HUES64 (cell line): ENCODE results near the gene TNPO3.

Source experiments
- H3K27ac ChIP-seq: 2 replicates; pipeline ENCODE4 v1.7.0; 2013; ENCODE audit warnings: low read depth, low read length, inconsistent platforms
- H3K27me3 ChIP-seq: 2 replicates; pipeline ENCODE4 v1.6.1; 2013; ENCODE audit warnings: mild to moderate bottlenecking, low read length; ENCODE audit not compliant: insufficient read depth
- H3K36me3 ChIP-seq: 2 replicates; pipeline ENCODE4 v1.6.1; 2013; ENCODE audit warnings: mild to moderate bottlenecking, low read length; ENCODE audit not compliant: insufficient read depth
- H3K4me1 ChIP-seq: 2 replicates; pipeline ENCODE4 v1.6.1; 2013; ENCODE audit warnings: mild to moderate bottlenecking, low read length, moderate library complexity; ENCODE audit not compliant: insufficient read depth
- H3K4me3 ChIP-seq: 2 replicates; pipeline ENCODE4 v1.5.1; 2013; ENCODE audit warnings: mild to moderate bottlenecking, low read length, moderate library complexity
- H3K9ac ChIP-seq: 2 replicates; pipeline ENCODE4 v1.6.1; 2013; ENCODE audit warnings: mild to moderate bottlenecking, low read depth, low read length
- H3K9me3 ChIP-seq: 2 replicates; pipeline ENCODE4 v1.6.1; 2013; ENCODE audit warnings: low read depth, low read length; ENCODE audit not compliant: insufficient read depth
- WGBS: fragments of 150-250, 120-280 bp; methylation state at CpG from one replicate; pipeline ENCODE4 v1.1.7; 2013; ENCODE audit warnings: missing lambda C conversion rate; 5-methylcytosine and 5-hydroxymethylcytosine counted together

TNPO3 gene

GRCh38 chr7:128989961-128990360, 65.0 kb downstream of the TNPO3 start:
- no peak overlapping the region for H3K4me3 ChIP-seq
- no peaks in the 10 kb centered on the region for H3K27me3 ChIP-seq
- H3K9me3 ChIP-seq: no peaks in the 10 kb centered on the region
- WGBS: 97% methylated on average over 9 of the region's 9 CpGs
- H3K4me1 ChIP-seq: no peaks in the 10 kb centered on the region
- peaks cover 98% of the 10 kb centered on the region for H3K36me3 ChIP-seq
- no peak overlapping the region for H3K27ac ChIP-seq
- no peak overlapping the region for H3K9ac ChIP-seq

GRCh38 chr7:128988372-128988771, 66.5 kb downstream of the TNPO3 start:
- no peaks in the 10 kb centered on the region for H3K4me1 ChIP-seq
- peaks cover 99% of the 10 kb centered on the region for H3K36me3 ChIP-seq
- no peak overlapping the region for H3K27ac ChIP-seq
- H3K4me3 ChIP-seq: no peak overlapping the region
- no peaks in the 10 kb centered on the region for H3K9me3 ChIP-seq
- no peaks in the 10 kb centered on the region for H3K27me3 ChIP-seq
- H3K9ac ChIP-seq: no peak overlapping the region

- Histone ChIP-seq H3K36me3 (peaks cover 99% of the 10 kb centered on the region), H3K27ac (no peak overlapping the region), H3K4me3 (no peak overlapping the region), H3K4me1 (no peaks in the 10 kb centered on the region), H3K9me3 (no peaks in the 10 kb centered on the region), H3K9ac (no peak overlapping the region), H3K27me3 (no peaks in the 10 kb centered on the region)
- WGBS: 89% methylated on average over 3 of the region's 3 CpGs
Observed at GRCh38 chr7:128986609-128987008, 68.3 kb downstream of the TNPO3 start.

- Histone ChIP-seq H3K9me3 (no peaks in the 10 kb centered on the region), H3K27me3 (no peaks in the 10 kb centered on the region), H3K4me3 (no peak overlapping the region), H3K4me1 (no peaks in the 10 kb centered on the region), H3K9ac (no peak overlapping the region), H3K36me3 (peaks cover 99% of the 10 kb centered on the region), H3K27ac (no peak overlapping the region)
Observed at GRCh38 chr7:128985660-128986059, 69.3 kb downstream of the TNPO3 start.

- WGBS: 93% methylated on average over 2 of the region's 2 CpGs
- Histone ChIP-seq H3K4me1 (no peaks in the 10 kb centered on the region), H3K36me3 (peaks cover 98% of the 10 kb centered on the region), H3K9ac (no peak overlapping the region), H3K4me3 (no peak overlapping the region), H3K9me3 (no peaks in the 10 kb centered on the region), H3K27ac (no peak overlapping the region), H3K27me3 (no peaks in the 10 kb centered on the region)
Observed at GRCh38 chr7:128982105-128982504, 72.8 kb downstream of the TNPO3 start.

- H3K4me1 ChIP-seq: no peaks in the 10 kb centered on the region
- no peaks in the 10 kb centered on the region for H3K27me3 ChIP-seq
- 98% methylated on average over 7 of the region's 7 CpGs for WGBS
- H3K27ac ChIP-seq: no peak overlapping the region
- no peaks in the 10 kb centered on the region for H3K9me3 ChIP-seq
- H3K36me3 ChIP-seq: peaks cover 92% of the 10 kb centered on the region
- H3K4me3 ChIP-seq: no peak overlapping the region
- H3K9ac ChIP-seq: no peak overlapping the region
Observed at GRCh38 chr7:128974241-128974934, 80.5 kb downstream of the TNPO3 start.

GRCh38 chr7:128968624-128969023, 86.3 kb downstream of the TNPO3 start:
- Histone ChIP-seq H3K27me3 (no peaks in the 10 kb centered on the region), H3K27ac (no peak overlapping the region), H3K9me3 (no peaks in the 10 kb centered on the region), H3K36me3 (peaks cover 94% of the 10 kb centered on the region), H3K9ac (no peak overlapping the region), H3K4me1 (0 out of 2 replicates have a peak, but pooled peaks cover 7% of the 10 kb centered on the region), H3K4me3 (no peak overlapping the region)
- 96% methylated on average over 1 of the region's 1 CpG for WGBS

- H3K9me3 ChIP-seq: no peaks in the 10 kb centered on the region
- H3K9ac ChIP-seq: no peak overlapping the region
- H3K27ac ChIP-seq: no peak overlapping the region
- H3K4me3 ChIP-seq: no peak overlapping the region
- WGBS: 88% methylated on average over 1 of the region's 1 CpG
- no peaks in the 10 kb centered on the region for H3K27me3 ChIP-seq
- 0 out of 2 replicates have a peak, but pooled peaks cover 7% of the 10 kb centered on the region for H3K4me1 ChIP-seq
- peaks cover 90% of the 10 kb centered on the region for H3K36me3 ChIP-seq
Observed at GRCh38 chr7:128963327-128963757, 91.6 kb downstream of the TNPO3 start.

GRCh38 chr7:128962899-128963298, 92.0 kb downstream of the TNPO3 start:
- Histone ChIP-seq H3K27ac (no peak overlapping the region), H3K9ac (no peak overlapping the region), H3K9me3 (no peaks in the 10 kb centered on the region), H3K27me3 (no peaks in the 10 kb centered on the region), H3K4me3 (no peak overlapping the region), H3K36me3 (peaks cover 88% of the 10 kb centered on the region), H3K4me1 (0 out of 2 replicates have a peak, but pooled peaks cover 7% of the 10 kb centered on the region)

- H3K36me3 ChIP-seq: peaks cover 88% of the 10 kb centered on the region
- 0 out of 2 replicates have a peak, but pooled peaks cover 7% of the 10 kb centered on the region for H3K4me1 ChIP-seq
- no peak overlapping the region for H3K4me3 ChIP-seq
- WGBS: 94% methylated on average over 6 of the region's 8 CpGs
- no peaks in the 10 kb centered on the region for H3K27me3 ChIP-seq
- no peaks in the 10 kb centered on the region for H3K9me3 ChIP-seq
- H3K27ac ChIP-seq: no peak overlapping the region
- no peak overlapping the region for H3K9ac ChIP-seq
Observed at GRCh38 chr7:128961030-128961659, 93.8 kb downstream of the TNPO3 start.

GRCh38 chr7:128959296-128959695, 95.6 kb downstream of the TNPO3 start:
- no peaks in the 10 kb centered on the region for H3K27me3 ChIP-seq
- peaks cover 11% of the 10 kb centered on the region for H3K4me1 ChIP-seq
- H3K27ac ChIP-seq: no peak overlapping the region
- no peak overlapping the region for H3K4me3 ChIP-seq
- no peaks in the 10 kb centered on the region for H3K9me3 ChIP-seq
- H3K9ac ChIP-seq: no peak overlapping the region
- H3K36me3 ChIP-seq: peaks cover 88% of the 10 kb centered on the region
- 95% methylated on average over 4 of the region's 4 CpGs for WGBS
